Dermis microvascular lymphatic vessel endothelial cell (primary cell): Measurements from ENCODE around the gene COX4I1. TPM values are rescaled to one million over a fixed set of nuclear protein-coding genes. Genes with fewer than 3 reads are reported as not detected.

Experiments
- total RNA-seq: library from RNA; depleted of rRNA; stranded (reverse); fragments of >200 nt; gene quantifications from 2 replicates; pipeline ENCODE4 v1.2.1, GENCODE V29; 2014

Gene COX4I1
- total RNA-seq, 1 donor from 2014 or later, result 474 TPM

Other genes with a start within 250 kb of the COX4I1 start
- 9.0 and 16.3 TPM in 2 replicates for gene GSE1, start 186.4 kb upstream of the COX4I1 start, total RNA-seq
- 3.4 and 6.2 TPM in 2 replicates for gene GINS2, start 110.7 kb upstream of the COX4I1 start, total RNA-seq
- gene C16orf74, start 48.6 kb upstream of the COX4I1 start, total RNA-seq, result 3.7 and 9.6 TPM in 2 replicates
- gene EMC8, start 151 bp upstream of the COX4I1 start, total RNA-seq, result 26.8 and 37.6 TPM in 2 replicates
- gene IRF8, start 99.5 kb downstream of the COX4I1 start, total RNA-seq, result 5.1 and 15.8 TPM in 2 replicates